ENCODE data around the gene ARRB1.

- TF ChIP-seq POLR2A (IDR thresholded peaks at IDR 0.05; ENCODE audit: low read depth, low read length) (no peak), TAF1 (IDR thresholded peaks at IDR 0.05; ENCODE audit: borderline replicate concordance, low read depth, low read length) (no peak)
Measured at GRCh38 chr11:75330291-75330690, 21.2 kb downstream of the ARRB1 start.

Data from GM12892 (cell line).